HepG2 (cell line): Measurements from ENCODE around the gene CDKN3.
"Not testable (repeated sequence)": the region's sequence is repeated elsewhere in the genome, so short reads cannot be mapped to it uniquely, and the experiment has no call there.

ENCODE experiments used
- EP300 ChIP-seq, 3 experiments: sonication (generic) in 1 of 3; formaldehyde crosslinking in 1 of 3; IDR thresholded peaks; 2 replicates each; pipeline versions ENCODE4 v1.5.1 to v1.6.1; 2011 to 2020; ENCODE audit warnings: low read depth in 2 of 3, low read length in 2 of 3, borderline replicate concordance in 1 of 3, improper control_type of control experiment in 1 of 3, mild to moderate bottlenecking in 1 of 3, missing genetic modification reagents in 1 of 3, moderate library complexity in 1 of 3
- ETV6 ChIP-seq: sonication (generic); formaldehyde crosslinking; conservative IDR thresholded peaks from 2 replicates; pipeline ENCODE4 v1.4.0; 2020; ENCODE audit warnings: missing genetic modification reagents
- HCFC1 ChIP-seq: fragments of 150-350 bp; IDR thresholded peaks from 2 replicates; pipeline ENCODE4 v1.6.1; 2014; ENCODE audit warnings: low read depth, low read length
- MTA3 ChIP-seq: sonication (generic); formaldehyde crosslinking; IDR thresholded peaks from 2 replicates; pipeline ENCODE4 v1.4.0; 2020; ENCODE audit warnings: missing genetic modification reagents
- TCF7 ChIP-seq: sonication (generic); IDR thresholded peaks from 2 replicates; pipeline ENCODE4 v1.6.1; 2016; ENCODE audit warnings: antibody characterized with exemption, low read depth
- ZNF274 ChIP-seq: sonication (generic); formaldehyde crosslinking; IDR thresholded peaks from 2 replicates; pipeline ENCODE4 v1.5.1; 2020; ENCODE audit warnings: mild to moderate bottlenecking, missing genetic modification reagents

DNA sequence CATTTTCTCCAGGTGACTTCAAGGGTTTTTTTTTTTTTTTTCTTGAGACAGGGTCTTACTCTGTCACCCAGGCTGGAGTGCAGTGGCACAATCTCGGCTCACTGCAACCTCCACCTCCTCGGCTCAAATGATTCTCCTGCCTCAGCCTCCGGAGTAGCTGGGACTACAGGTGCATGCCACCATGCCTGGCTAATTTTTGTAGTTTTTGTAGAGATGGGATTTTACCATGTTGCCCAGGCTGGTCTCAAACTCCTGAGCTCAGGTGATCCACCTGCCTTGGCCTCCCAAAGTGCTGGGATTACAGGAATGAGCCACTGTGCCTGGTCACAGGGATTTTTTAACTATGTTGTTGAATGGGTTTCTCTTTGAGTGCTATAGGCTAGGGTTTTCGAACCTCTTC, 41.1 kb downstream of the CDKN3 start:
- not testable (repeated sequence) for TF ChIP-seq HCFC1; MTA3 (CRISPR knock-in tag); TCF7; ZNF274 (CRISPR knock-in tag); ETV6 (CRISPR knock-in tag); EP300 (IDR thresholded peaks at IDR 0.05; ENCODE audit: low read depth in 2 of 2, low read length in 2 of 2); EP300 (CRISPR knock-in tag; IDR thresholded peaks at IDR 0.05; ENCODE audit: borderline replicate concordance)
